SJSA1 (cell line): ENCODE results near the gene SPOPL. TPM values are rescaled to one million over a fixed set of nuclear protein-coding genes. Genes with fewer than 3 reads are reported as not detected.
"Not testable (repeated sequence)": the region's sequence is repeated elsewhere in the genome, so short reads cannot be mapped to it uniquely, and the experiment has no call there.

Experiments
- DNase-seq, 2 experiments: peaks; one replicate each; pipeline ENCODE4 v3.0.0-alpha.2; 2015 to 2020; ENCODE audit warnings: low spot score in 2 of 2, low read depth in 1 of 2
- H3K27ac ChIP-seq: fragments of 250-450 bp; sonication (Bioruptor Pico); 2 replicates; pipeline ENCODE4 v1.5.1; 2020; ENCODE audit warnings: mild to moderate bottlenecking, moderate library complexity
- H3K27me3 ChIP-seq: fragments of 250-450 bp; sonication (Bioruptor Pico); replicated peaks from 2 replicates; pipeline ENCODE4 v1.5.1; 2020; ENCODE audit warnings: mild to moderate bottlenecking, moderate library complexity
- H3K36me3 ChIP-seq: fragments of 250-450 bp; sonication (Bioruptor Pico); 2 replicates; pipeline ENCODE4 v1.5.1; 2020; ENCODE audit warnings: mild to moderate bottlenecking
- H3K4me1 ChIP-seq: fragments of 250-450 bp; sonication (Bioruptor Pico); replicated peaks from 2 replicates; pipeline ENCODE4 v1.6.1; 2021; ENCODE audit warnings: mild to moderate bottlenecking
- H3K4me3 ChIP-seq: fragments of 250-450 bp; sonication (Bioruptor Pico); 2 replicates; pipeline ENCODE4 v1.5.1; 2020; ENCODE audit warnings: mild to moderate bottlenecking
- H3K9me3 ChIP-seq: fragments of 250-450 bp; sonication (Bioruptor Pico); replicated peaks from 2 replicates; pipeline ENCODE4 v1.5.1; 2020; ENCODE audit warnings: mild to moderate bottlenecking
- total RNA-seq: library from RNA; depleted of rRNA; stranded (reverse); fragments of >200 nt; shearing (Covaris generic); gene quantifications from 2 replicates; pipeline ENCODE4 v1.2.3, GENCODE V29; 2014; rRNA removed

The SPOPL gene
- total RNA-seq: 17.6 and 23.4 TPM in 2 replicates

DNA sequence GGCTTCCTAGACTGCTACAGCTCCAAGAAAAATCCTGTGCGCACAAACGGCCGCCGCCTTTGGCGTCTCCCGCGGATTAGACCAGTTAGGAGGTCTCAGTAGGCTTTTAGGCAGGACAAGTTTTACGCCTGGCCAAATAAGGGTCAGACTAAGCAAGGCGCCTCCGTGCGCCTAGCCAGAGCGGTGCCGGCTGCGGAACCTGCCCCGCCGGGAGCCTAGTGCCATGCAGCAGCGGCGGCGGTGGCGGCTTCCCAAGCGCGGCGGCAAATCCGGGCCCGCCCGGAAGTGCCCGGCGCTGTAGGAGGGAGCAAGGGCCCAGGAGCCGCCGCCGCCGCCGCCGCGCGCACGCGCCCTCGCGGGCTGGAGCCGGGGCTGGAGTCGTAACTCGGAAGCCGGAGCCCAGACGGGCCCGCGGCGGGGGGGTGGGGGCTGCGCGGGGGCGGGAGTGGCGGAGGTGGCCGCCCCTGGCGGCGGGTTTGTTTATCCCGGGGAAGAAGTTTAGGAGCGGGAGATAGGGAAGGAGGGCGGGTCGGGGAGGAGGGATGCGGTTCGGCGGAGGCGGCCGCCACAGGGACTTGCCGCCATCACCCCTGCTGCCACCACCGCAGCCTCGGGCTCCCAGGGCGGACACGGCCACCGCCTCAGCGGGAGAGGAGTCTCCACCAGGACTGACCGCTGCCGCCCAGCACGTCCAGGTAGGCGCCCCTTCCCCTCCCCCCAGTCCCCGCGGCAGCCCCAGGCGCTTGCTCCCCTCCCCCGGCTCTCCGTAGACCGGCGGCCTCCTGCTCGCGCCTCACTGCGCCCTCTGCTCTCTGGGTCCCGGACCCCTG lies at the start of gene SPOPL:
Gene SPOPL (plus strand): TSS at position 346 of the 830 bp plus-strand sequence. CDS start 48,447 bp downstream, outside the sequence.
- Histone ChIP-seq H3K4me1 (peaks cover 17% of the 10 kb centered on the region), H3K9me3 (no peaks in the 10 kb centered on the region), H3K4me3 (peak within 1 kb of the TSS; percentile 58), H3K27ac (peak within 1 kb of the TSS; percentile 62), H3K27me3 (no peaks in the 10 kb centered on the region), H3K36me3 (no peaks in the 10 kb centered on the region)
- peak; percentile 85 to 90 for DNase-seq

DNA sequence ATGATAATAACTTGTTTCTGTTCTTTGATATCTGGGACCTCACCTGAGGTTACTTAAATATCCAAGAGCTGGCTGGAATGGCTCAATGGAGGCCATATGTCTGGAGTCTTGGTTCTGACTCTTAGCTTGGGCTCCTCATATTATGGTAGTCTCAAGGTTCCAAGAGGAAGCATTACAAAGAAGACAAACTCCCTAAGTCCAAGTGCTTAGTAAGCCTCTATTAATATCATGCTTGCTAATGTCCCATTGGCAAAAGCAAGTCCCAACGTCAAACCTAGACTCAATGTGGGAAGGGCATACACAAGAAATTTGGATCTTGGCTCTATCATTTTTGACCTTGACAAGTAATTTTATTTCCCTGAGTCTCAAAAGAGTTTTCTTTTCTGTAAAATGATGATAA lies 49.2 kb upstream of the SPOPL start:
- Histone ChIP-seq H3K36me3 (no peaks in the 10 kb centered on the region), H3K27ac (no peak overlapping the region), H3K9me3 (no peaks in the 10 kb centered on the region), H3K27me3 (no peaks in the 10 kb centered on the region), H3K4me3 (no peak overlapping the region), H3K4me1 (no peaks in the 10 kb centered on the region)
- no peak for DNase-seq

DNA sequence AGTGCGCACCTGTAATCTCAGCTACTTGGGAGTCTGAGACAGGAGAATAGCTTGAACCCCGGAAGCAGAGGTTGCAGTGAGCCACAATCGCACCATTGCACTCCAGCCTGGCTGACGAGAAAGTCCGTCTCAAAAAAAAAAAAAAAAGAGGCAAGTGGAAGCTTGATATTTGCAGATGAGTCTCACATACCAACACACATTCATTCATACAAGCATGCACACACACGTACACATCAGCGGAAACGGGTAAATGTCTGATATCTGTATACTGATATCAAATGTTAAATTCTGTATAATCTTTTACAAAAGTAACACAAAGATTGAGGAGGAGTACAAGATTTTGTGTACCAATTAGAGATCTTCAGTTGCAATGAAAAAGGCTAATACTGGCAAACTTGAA lies 47.8 kb upstream of the SPOPL start:
- no peaks in the 10 kb centered on the region for H3K27me3 ChIP-seq
- no peak overlapping the region for H3K4me3 ChIP-seq
- no peak overlapping the region for H3K27ac ChIP-seq
- H3K4me1 ChIP-seq: no peaks in the 10 kb centered on the region
- H3K36me3 ChIP-seq: no peaks in the 10 kb centered on the region
- no peak for DNase-seq
- H3K9me3 ChIP-seq: no peaks in the 10 kb centered on the region

DNA sequence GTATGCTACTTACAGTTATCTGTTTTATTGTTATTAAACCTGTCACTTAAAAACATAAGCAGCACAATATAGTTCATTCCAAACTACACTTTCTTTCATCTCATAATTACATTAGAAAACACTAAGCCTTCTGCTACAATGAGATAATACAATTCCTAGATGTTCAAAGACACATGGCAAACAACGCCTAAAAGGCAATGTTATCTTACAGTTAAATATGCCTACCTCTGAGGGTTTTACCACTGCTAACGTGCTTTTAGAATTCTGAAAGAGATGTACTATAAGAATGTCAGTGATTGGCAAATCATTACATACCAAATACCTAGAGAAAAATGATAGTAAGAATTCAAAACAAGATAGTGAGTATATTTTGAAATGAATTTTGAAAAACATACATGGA lies 46.8 kb upstream of the SPOPL start:
- H3K4me3 ChIP-seq: no peak overlapping the region
- no peaks in the 10 kb centered on the region for H3K4me1 ChIP-seq
- no peaks in the 10 kb centered on the region for H3K36me3 ChIP-seq

DNA sequence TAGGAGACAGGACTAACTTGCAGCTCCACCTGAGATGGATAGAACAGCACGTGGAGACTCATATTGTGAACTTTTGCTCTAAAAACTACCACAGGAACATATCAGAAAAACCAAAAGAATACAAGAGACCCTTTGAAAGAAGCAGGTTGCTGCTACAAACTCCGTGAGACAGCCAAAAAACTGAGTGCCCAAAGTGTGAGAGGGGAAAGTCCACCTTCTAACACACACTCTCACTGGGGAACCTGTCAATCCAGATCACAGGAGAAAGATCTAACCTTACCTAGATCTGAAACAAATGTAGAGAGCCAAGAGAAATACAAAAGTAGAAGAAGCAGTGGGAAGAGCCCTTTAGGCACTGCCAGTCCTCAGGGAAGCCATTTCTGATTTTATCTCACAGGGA lies 46.3 kb upstream of the SPOPL start:
- Histone ChIP-seq H3K4me3 (no peak overlapping the region), H3K27me3 (no peaks in the 10 kb centered on the region), H3K36me3 (no peaks in the 10 kb centered on the region), H3K9me3 (no peaks in the 10 kb centered on the region; the same call in 1 of the 2 replicates), H3K27ac (no peak overlapping the region), H3K4me1 (no peaks in the 10 kb centered on the region)
- DNase-seq: no peak

More for the DNA sequence above, 46.8 kb upstream of the SPOPL start:
- Histone ChIP-seq H3K9me3 (no peaks in the 10 kb centered on the region; the same call in 1 of the 2 replicates), H3K27me3 (no peaks in the 10 kb centered on the region), H3K27ac (no peak overlapping the region)
- no peak for DNase-seq

DNA sequence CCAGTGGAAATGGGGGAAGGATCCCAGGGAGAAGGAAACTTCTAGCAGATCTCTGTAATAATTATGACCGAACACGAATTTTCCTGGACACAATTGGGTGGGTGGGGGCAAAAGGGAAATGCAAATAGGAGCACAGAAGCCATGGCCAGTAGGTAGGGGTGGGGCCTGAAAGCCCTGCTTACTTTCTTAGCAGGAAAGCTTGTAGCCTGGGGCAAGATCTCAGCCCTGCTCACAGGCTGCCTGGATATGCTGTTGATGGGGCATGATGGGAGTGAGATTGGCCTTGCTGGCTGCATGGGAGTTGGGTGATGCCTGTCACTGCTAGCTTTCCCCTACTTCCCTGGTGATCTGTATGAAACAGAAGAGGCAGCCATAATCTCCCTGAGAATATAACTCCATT lies 45.9 kb upstream of the SPOPL start:
- Histone ChIP-seq H3K27me3 (no peaks in the 10 kb centered on the region), H3K4me3 (no peak overlapping the region), H3K9me3 (no peaks in the 10 kb centered on the region; the same call in 1 of the 2 replicates), H3K36me3 (no peaks in the 10 kb centered on the region), H3K4me1 (no peaks in the 10 kb centered on the region), H3K27ac (no peak overlapping the region)
- no peak for DNase-seq

DNA sequence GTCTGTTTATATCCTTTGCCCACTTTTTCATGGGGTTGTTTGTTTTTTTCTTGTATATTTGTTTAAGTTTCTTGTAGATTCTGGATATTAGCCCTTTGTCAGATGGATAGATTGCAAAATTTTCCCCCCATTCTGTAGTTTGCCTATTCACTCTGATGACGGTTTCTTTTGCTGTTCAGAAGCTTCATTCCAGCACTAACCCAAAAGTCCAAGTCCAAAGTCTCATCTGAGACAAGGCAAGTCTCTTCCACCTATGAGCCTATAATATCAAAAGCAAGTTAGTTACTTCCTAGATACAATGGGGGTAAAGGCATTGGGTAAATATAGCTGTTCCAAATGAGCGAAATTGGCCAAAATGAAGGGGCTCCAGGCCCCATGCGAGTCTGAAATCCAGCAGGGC lies 38.9 kb upstream of the SPOPL start:
- not testable (repeated sequence) for H3K9me3 ChIP-seq, H3K36me3 ChIP-seq, H3K4me3 ChIP-seq, H3K4me1 ChIP-seq, H3K27ac ChIP-seq, DNase-seq, H3K27me3 ChIP-seq

DNA sequence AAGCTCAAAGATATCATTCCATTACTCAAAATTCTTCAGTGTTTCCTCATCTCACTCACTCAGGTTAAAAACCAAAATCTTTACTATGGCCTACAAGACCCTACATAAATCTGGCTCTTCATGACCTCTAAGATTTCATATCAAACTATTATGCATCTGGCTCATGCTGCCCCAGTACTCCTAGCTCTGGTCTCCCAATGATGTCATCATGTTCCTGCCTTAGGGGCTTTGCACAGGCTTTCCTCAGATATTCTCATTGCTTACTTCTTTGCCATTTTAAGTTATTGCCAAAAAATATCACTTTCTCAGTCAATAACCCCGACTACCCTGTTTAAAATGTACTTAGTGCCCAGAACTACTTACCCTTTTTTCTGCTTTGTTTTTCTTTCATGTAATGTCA lies 33.0 kb upstream of the SPOPL start:
- Histone ChIP-seq H3K4me3 (no peak overlapping the region), H3K36me3 (no peaks in the 10 kb centered on the region), H3K4me1 (no peaks in the 10 kb centered on the region), H3K27ac (no peak overlapping the region), H3K27me3 (no peaks in the 10 kb centered on the region), H3K9me3 (no peaks in the 10 kb centered on the region)
- no peak for DNase-seq

DNA sequence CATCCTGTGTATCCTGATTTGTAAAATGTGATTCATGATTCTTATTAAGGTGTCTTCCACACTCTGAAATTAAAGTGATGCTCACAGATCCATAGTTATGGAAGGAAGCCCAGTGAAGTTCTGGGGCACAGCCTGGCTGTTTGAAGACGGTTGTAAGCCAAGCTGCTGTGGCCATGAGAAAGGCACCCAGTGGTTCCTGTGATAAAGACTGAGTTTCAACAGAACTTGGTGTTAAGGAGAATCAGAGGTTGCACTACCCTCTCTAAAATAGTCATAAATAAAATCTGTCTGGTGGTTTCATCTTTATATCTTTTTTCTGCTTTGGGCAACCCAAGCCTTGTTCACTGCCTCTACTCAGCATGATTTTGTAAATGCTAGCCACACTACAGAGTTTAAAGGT lies 32.2 kb upstream of the SPOPL start:
- Histone ChIP-seq H3K9me3 (no peaks in the 10 kb centered on the region), H3K4me3 (no peak overlapping the region), H3K27ac (no peak overlapping the region), H3K36me3 (no peaks in the 10 kb centered on the region), H3K27me3 (no peaks in the 10 kb centered on the region), H3K4me1 (no peaks in the 10 kb centered on the region)
- no peak for DNase-seq

DNA sequence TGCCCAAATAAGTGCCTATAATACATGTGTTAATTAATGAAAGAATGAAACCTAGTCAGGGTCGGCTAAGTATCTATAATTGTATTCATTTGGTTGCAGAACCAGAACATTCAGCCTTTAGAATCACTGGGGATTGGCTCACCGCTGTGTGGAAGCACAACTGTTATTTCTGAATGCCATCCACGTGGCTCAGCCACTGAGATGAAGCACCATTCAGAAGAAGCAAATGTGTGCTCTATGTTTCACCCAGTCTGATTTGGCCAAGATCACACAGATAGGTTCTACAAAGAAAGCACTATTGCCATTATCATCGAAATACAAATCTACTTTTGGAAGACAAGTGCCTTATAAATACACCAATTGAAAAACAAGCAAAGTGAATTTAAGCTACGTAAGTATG lies 30.6 kb upstream of the SPOPL start:
- Histone ChIP-seq H3K4me1 (no peaks in the 10 kb centered on the region), H3K27me3 (no peaks in the 10 kb centered on the region), H3K27ac (no peak overlapping the region), H3K36me3 (no peaks in the 10 kb centered on the region), H3K9me3 (no peaks in the 10 kb centered on the region), H3K4me3 (no peak overlapping the region)
- no peak for DNase-seq

DNA sequence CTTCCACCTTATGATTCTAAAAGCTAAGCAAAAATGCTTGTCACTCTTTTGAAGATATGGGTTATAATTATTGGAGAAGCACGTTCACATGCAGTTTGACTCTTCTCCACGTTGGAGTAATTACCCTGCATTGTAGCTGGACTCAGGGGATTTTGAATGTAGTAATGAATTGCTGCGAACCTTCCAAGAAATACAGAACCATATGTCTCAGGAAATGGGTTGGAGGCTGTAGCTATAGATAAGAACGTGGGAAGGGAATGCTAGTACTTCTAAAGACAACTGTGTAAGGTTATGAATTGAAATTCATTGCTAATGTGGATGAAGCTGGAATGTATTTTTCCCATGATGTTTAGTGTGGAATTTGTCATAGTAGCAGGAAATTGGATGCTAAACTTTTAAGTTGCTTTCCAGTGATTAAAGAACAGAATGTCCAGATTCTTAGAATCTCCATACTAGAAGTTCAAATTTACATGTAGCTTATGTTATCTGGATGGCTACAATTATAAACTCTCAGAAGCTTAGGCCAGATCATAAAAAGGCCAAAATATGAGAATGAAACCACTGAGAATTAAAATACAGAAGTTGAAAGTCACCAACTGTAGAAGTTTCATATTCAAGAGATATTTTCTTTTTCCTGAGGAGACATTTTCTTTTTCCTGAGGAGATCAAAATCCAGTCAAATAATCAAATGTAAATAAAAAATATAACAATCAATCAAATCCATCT lies 27.3 kb upstream of the SPOPL start:
- no peak for DNase-seq
- H3K4me3 ChIP-seq: no peak overlapping the region
- no peaks in the 10 kb centered on the region for H3K9me3 ChIP-seq
- H3K27me3 ChIP-seq: no peaks in the 10 kb centered on the region
- no peak overlapping the region for H3K27ac ChIP-seq
- no peaks in the 10 kb centered on the region for H3K4me1 ChIP-seq
- H3K36me3 ChIP-seq: no peaks in the 10 kb centered on the region

DNA sequence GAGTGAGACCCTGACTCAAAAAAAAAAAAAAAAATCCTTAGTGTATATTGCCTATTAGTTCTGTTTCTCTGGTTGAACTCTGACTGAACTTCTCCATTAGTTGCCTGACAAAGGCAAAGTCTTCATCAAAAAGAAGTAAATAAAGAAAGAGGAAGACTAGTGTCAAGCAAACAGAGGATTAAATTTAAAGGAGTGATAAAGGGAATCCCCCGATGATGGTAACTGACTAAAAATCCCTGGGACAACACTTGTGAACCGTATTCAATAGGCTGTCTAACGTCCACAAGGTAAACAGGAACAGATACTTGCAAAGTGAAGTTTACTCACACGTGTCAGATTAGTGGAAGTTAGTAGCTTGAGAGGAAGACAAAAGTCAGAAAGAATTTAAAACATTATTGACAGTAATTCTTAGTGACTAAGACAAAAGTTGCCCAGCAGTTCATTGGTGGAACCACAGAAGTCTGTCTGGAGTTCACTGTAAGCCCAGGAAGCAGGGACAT lies 26.2 kb upstream of the SPOPL start:
- no peaks in the 10 kb centered on the region for H3K9me3 ChIP-seq
- DNase-seq: no peak
- H3K4me1 ChIP-seq: no peaks in the 10 kb centered on the region
- no peak overlapping the region for H3K4me3 ChIP-seq
- H3K27me3 ChIP-seq: no peaks in the 10 kb centered on the region
- no peak overlapping the region for H3K27ac ChIP-seq
- H3K36me3 ChIP-seq: no peaks in the 10 kb centered on the region

DNA sequence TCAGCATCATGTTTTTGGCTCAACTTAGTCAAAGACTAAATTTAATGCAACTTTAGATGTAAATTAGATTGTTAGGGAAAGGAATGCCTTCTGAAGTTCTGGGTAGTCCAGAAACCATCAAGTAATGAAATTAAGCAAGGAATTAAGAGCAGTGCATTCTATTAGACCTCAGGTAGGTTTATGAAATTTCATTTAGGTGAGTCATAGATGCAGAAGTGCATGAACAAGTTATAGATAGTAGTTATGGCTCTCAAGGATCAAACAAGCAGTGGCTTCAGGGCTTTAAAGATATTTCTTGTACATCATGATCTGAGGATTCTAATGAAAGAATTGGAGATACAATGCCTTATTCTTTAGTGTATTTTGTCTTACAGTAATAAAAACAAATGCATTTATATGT lies 25.4 kb upstream of the SPOPL start:
- no peak for DNase-seq
- no peaks in the 10 kb centered on the region for H3K36me3 ChIP-seq
- H3K4me1 ChIP-seq: no peaks in the 10 kb centered on the region
- H3K27me3 ChIP-seq: no peaks in the 10 kb centered on the region
- H3K4me3 ChIP-seq: no peak overlapping the region
- no peak overlapping the region for H3K27ac ChIP-seq
- H3K9me3 ChIP-seq: no peaks in the 10 kb centered on the region

DNA sequence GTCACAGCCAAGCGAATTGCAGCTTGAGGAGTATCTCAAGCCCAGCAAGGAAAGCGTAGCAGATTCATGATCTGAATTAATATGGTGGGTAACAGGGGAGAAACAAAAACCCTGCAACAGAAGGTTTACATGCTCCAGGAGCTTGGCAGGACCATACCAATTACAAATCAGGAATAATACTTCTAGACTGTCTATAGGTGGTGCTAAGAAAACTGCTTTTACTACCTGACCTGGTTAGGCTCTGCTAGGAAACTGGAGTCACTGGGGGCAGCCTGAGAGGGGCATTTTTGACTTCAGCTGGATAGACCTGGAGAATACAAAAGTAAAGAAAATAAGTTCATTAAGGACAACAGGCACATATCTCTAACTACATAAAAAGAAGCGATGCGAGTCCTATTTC lies 24.6 kb upstream of the SPOPL start:
- no peaks in the 10 kb centered on the region for H3K36me3 ChIP-seq
- no peaks in the 10 kb centered on the region for H3K4me1 ChIP-seq
- H3K4me3 ChIP-seq: no peak overlapping the region
- no peaks in the 10 kb centered on the region for H3K9me3 ChIP-seq
- H3K27me3 ChIP-seq: no peaks in the 10 kb centered on the region
- no peak for DNase-seq
- H3K27ac ChIP-seq: no peak overlapping the region
